ENCODE data around the gene CSNK1E. TPM values are rescaled to one million over a fixed set of nuclear protein-coding genes. Genes with fewer than 3 reads are reported as not detected.

Gene CSNK1E
- total RNA-seq, 2 experiments from 2014 or later, result 104 to 105 TPM

DNA sequence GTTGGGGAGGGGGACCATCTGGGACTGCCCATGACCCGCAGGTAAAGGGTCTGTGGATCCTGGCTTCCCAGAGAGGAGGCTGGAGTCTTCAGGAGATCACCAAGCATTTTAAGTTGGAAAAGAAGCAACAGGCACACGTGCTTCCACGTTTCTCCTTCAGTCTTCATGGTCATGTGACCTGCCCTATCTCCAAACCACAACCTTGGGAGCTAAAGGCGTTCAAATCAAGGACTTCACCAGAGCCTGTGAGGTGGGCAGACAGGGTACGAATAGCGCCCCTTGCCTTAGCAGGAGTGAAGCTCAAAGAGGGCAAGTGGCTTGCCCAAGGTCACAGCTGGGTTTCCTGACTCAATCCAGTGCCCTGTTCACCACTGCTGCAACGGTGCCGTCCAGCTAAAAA, 51.1 kb downstream of the CSNK1E start:
- POLR2A ChIA-PET, result interaction anchor here (1.1 kb wide), 1 partner anchor 304 kb away, joined by 3 read pairs; no protein-coding TSS in a partner anchor
- Mint-ChIP-seq H3K4me1 (ENCODE audit: low read depth) (peaks cover 61% of the 10 kb centered on the region), H3K9me3 (no peaks in the 10 kb centered on the region), H3K4me3 (no peak overlapping the region), H3K27ac (peak overlapping the region; percentile 40), H3K27me3 (no peaks in the 10 kb centered on the region), H3K36me3 (no peaks in the 10 kb centered on the region)
- DNase-seq, result no peak
- CTCF ChIA-PET, result interaction anchor here (0.6 to 1.0 kb wide), 3 partner anchors 52 to 214 kb away, joined by 3 read pairs; partner anchors contain the start of gene CSNK1E
- intact Hi-C loops (cut with micrococcal nuclease), result no loop called here

DNA sequence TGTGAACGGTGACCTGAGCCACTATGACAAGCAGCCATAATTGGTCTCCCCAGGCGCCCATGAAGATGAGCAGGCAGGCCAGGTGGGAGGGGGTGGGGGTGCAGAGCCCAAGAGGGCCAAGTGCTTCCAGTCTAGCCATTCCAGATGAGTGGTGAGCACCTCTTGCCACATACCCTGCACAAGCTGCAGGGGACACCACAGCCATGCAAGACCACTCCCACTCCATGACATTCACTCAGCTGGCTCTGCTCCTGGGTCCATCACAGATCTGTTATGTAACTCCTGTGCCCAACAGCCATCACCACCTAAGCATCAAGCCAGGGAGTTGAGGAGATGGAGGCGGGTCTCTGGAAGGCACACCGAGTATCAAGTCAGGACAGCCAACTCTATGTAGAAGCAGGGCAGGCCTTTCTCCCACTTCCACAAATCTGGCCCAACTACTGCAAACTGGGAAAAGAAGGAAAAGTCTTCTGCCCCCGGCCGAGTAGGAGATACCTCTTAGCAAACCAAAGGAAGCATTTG, 52.9 kb downstream of the CSNK1E start:
- DNase-seq, result no peak
- Mint-ChIP-seq H3K4me3 (no peak overlapping the region), H3K27ac (no peak overlapping the region), H3K9me3 (no peaks in the 10 kb centered on the region), H3K36me3 (no peaks in the 10 kb centered on the region), H3K4me1 (ENCODE audit: low read depth) (peaks cover 54% of the 10 kb centered on the region), H3K27me3 (no peaks in the 10 kb centered on the region)
- POLR2A ChIA-PET, result no interaction called here
- CTCF ChIA-PET, result no interaction called here
- intact Hi-C loops (cut with micrococcal nuclease), result no loop called here

DNA sequence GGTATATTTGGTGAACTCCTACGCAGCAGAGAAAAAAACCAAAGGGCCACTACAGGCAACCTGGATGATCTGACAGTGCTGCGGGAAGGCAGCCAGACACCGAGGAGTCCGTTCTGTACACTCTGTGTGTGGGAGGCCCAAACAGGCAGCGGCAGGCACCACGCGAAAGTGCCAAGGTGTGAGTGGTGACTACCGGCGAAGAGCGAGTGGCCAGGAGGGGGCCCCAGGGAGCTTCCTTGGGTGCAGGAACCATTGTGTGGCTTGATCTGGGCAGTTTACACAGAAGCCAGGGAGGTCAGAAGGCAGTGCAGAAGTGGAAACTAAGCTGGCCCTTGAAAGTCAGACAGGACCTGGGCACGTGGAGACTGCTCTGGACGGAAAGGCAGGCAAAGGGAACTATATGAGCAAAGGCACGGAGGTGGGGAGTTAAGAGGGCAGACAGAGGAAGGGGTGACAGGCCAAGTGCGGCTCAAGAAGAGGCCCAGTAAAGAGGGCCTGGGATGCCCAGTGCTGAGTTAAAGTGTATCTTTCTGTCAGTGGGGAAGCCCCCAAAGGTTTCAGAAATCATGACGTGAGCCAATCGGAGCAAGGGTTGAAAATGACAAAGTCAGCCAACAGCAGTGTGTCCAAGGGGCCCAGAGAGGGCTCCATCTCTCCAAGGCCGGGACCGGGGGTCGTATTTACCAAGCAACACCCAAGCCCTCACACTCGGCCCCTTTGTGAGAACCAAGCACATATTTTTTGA, 55.0 kb downstream of the CSNK1E start:
- CTCF ChIA-PET, result interaction anchor here (0.7 to 2.3 kb wide), 6 partner anchors 9 to 210 kb away, joined by 3 to 9 read pairs (median 3); no protein-coding TSS in a partner anchor
- no peak overlapping the region for H3K4me3 Mint-ChIP-seq
- H3K27me3 Mint-ChIP-seq, result no peaks in the 10 kb centered on the region
- DNase-seq, result peak; percentile 71
- POLR2A ChIA-PET, result no interaction called here
- H3K4me1 Mint-ChIP-seq (ENCODE audit: low read depth), result peaks cover 42% of the 10 kb centered on the region
- H3K27ac Mint-ChIP-seq, result peak overlapping the region; percentile 58
- intact Hi-C loops (cut with micrococcal nuclease), result loop anchor here (1.0 kb wide), 1 partner anchor 91 kb away; no protein-coding TSS in a partner anchor
- no peaks in the 10 kb centered on the region for H3K36me3 Mint-ChIP-seq
- no peaks in the 10 kb centered on the region for H3K9me3 Mint-ChIP-seq

DNA sequence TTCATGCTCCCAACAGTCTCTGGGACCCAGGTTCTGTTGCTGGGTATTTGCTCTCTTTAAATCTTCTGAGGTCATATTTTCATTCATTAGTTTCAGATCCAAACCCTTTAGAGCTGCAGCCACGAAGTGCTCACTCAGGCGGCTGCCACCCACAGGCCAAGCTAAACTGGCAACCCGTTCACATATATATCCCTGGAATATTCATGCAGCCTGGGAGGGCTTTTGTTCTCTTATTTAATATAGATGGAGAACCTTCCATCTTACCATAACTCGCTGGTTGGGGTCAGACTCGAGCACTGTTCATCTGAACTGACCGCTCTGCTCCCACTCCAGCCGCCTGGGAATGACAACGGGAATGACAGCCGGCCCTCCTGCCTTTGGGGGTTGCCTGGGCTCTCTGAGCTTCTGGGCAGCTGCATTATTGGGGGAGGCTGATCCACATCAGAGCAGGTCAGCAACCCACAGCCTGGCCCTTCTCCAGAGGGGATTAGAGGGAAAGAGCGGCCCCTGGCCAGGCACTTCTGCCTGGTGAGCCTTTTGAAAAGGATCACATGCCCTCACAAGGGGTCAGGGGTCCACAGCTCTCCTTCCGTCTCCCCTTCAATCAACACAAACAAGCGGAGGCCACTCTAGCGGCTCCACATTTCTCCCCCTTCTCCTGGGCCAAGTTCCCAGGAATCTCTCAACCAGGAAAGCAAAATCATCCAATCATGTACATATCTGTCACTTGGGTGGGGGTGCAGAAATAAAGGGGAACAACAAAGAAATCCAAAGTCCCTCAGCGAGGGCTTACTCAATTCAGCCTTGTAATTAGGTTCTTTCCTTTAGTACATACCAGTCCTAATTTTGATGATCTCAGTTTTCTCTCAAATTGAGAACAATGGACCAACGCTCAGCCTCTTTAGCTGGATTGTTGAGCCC, 56.2 kb downstream of the CSNK1E start:
- Mint-ChIP-seq H3K36me3 (no peaks in the 10 kb centered on the region), H3K27me3 (no peaks in the 10 kb centered on the region), H3K4me3 (no peak overlapping the region), H3K4me1 (ENCODE audit: low read depth) (peaks cover 32% of the 10 kb centered on the region), H3K27ac (no peak overlapping the region), H3K9me3 (no peaks in the 10 kb centered on the region)
- DNase-seq, result no peak
- POLR2A ChIA-PET, result no interaction called here
- intact Hi-C loops (cut with micrococcal nuclease), result no loop called here
- CTCF ChIA-PET, result interaction anchor here (0.7 to 2.3 kb wide), 6 partner anchors 9 to 310 kb away, joined by 3 to 9 read pairs (median 4); no protein-coding TSS in a partner anchor

DNA sequence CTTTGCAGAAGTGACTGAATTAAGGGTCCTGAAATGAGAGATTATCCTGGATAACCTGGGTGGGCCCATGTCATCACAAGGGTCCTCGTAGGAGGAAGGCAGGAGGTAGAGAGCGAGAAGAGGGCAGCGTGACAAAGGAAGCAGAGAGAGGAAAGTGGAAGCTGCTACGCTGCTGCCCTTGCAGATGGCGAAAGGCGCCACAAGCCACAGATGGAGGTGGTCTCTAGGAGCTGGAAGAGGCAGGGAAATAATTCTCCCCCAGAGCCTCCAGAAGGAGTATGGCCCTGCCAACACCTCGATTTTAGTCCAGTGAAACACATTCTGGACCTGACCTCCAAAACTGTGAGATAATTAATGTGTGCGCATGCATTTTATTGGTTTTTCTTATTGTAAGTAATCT, 57.9 kb downstream of the CSNK1E start:
- CTCF ChIA-PET, result interaction anchor here (0.7 to 2.1 kb wide), 2 partner anchors 10 to 93 kb away, joined by 3 to 5 read pairs; no protein-coding TSS in a partner anchor
- DNase-seq, result no peak
- POLR2A ChIA-PET, result no interaction called here
- H3K4me3 Mint-ChIP-seq, result no peak overlapping the region
- H3K36me3 Mint-ChIP-seq, result no peaks in the 10 kb centered on the region
- intact Hi-C loops (cut with micrococcal nuclease), result no loop called here
- no peaks in the 10 kb centered on the region for H3K27me3 Mint-ChIP-seq
- H3K27ac Mint-ChIP-seq, result no peak overlapping the region
- H3K9me3 Mint-ChIP-seq, result no peaks in the 10 kb centered on the region
- peaks cover 27% of the 10 kb centered on the region for H3K4me1 Mint-ChIP-seq (ENCODE audit: low read depth)

DNA sequence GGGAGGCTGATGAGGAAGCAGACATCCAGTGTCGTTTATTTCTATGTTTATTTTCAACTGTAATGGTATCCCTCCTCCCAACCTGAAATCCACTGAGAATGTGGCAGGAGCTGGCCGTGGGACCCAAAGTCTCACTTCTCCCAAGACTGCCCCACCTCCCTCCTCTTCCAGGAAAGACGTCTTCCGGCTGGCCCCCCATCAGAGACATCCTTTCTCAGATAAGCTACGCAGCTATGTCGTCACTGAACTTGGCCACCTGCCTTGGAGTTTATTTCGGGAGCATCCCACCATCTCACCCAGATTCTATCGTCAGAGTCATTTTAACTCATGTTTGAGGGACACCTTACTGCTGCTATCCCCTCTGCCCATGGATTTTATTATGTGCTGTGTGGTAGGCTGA, 58.3 kb downstream of the CSNK1E start:
- intact Hi-C loops (cut with micrococcal nuclease), result no loop called here
- no peaks in the 10 kb centered on the region for H3K27me3 Mint-ChIP-seq
- no peaks in the 10 kb centered on the region for H3K9me3 Mint-ChIP-seq
- no peak overlapping the region for H3K4me3 Mint-ChIP-seq
- POLR2A ChIA-PET, result no interaction called here
- no peaks in the 10 kb centered on the region for H3K36me3 Mint-ChIP-seq
- H3K4me1 Mint-ChIP-seq (ENCODE audit: low read depth), result peaks cover 27% of the 10 kb centered on the region
- CTCF ChIA-PET, result interaction anchor here (2.1 kb wide), 1 partner anchor 94 kb away, joined by 5 read pairs; no protein-coding TSS in a partner anchor
- H3K27ac Mint-ChIP-seq, result no peak overlapping the region
- no peak for DNase-seq

DNA sequence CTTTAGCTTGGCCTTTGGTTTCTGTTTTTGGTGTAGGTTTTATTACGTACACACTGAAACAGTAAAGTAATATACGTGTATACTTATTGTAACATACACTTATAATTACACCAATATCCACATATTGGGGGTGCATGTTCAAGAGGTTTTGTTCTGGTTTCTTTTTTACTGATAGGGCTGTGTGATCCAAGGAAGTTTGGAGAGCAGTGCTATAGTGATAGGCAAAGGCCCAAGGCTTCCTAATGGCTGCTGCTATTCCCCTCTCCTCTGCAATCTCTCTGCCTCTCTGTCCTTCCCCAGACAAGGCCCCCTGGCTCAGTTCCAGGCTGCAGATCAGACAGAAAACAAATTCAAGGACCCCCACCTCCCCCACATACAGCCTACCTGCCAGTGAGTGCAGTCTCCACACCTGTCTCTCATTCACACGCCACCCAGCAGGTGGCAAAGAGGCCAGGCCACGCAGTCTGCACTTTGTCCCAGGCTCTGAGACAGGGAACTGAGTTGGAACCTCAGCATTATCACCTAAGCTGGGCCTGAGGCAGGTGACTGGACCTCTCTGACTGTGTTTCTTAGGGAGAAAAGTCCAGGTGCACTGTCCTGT, 59.5 kb downstream of the CSNK1E start:
- H3K36me3 Mint-ChIP-seq, result no peaks in the 10 kb centered on the region

DNA sequence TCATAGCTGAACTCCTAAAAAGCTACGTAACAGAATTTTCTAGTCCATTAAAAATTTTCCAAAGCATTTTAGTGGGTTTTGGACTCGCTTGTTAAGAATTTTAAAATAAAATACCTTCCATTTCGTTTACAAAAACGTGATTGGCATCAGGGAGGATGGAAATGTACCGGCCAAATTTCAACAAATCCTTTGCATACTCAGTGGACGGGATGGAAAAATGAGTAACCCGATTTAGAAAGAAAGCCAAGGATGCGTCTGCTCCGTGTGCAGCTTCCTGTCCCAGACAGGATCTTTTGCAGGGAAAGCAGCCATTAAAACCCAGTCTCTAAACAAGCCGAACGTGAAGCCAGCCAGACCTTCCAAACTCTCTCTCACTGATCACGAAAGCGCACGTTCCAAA, 60.1 kb downstream of the CSNK1E start:
- Mint-ChIP-seq H3K4me3 (no peak overlapping the region), H3K27ac (no peak overlapping the region), H3K36me3 (no peaks in the 10 kb centered on the region), H3K4me1 (ENCODE audit: low read depth) (peaks cover 17% of the 10 kb centered on the region), H3K27me3 (no peaks in the 10 kb centered on the region), H3K9me3 (no peaks in the 10 kb centered on the region)
- intact Hi-C loops (cut with micrococcal nuclease), result no loop called here
- CTCF ChIA-PET, result interaction anchor here (0.7 kb wide), 1 partner anchor 1012 kb away, joined by 4 read pairs; no protein-coding TSS in a partner anchor
- DNase-seq, result no peak
- POLR2A ChIA-PET, result no interaction called here

More for the DNA sequence above, 59.5 kb downstream of the CSNK1E start:
- no peak overlapping the region for H3K27ac Mint-ChIP-seq
- no peak overlapping the region for H3K4me3 Mint-ChIP-seq
- CTCF ChIA-PET, result no interaction called here
- no peaks in the 10 kb centered on the region for H3K27me3 Mint-ChIP-seq
- POLR2A ChIA-PET, result interaction anchor here (0.6 kb wide), 1 partner anchor 23 kb away, joined by 5 read pairs; no protein-coding TSS in a partner anchor
- H3K4me1 Mint-ChIP-seq (ENCODE audit: low read depth), result peaks cover 22% of the 10 kb centered on the region
- intact Hi-C loops (cut with micrococcal nuclease), result no loop called here
- no peaks in the 10 kb centered on the region for H3K9me3 Mint-ChIP-seq
- DNase-seq, result no peak

DNA sequence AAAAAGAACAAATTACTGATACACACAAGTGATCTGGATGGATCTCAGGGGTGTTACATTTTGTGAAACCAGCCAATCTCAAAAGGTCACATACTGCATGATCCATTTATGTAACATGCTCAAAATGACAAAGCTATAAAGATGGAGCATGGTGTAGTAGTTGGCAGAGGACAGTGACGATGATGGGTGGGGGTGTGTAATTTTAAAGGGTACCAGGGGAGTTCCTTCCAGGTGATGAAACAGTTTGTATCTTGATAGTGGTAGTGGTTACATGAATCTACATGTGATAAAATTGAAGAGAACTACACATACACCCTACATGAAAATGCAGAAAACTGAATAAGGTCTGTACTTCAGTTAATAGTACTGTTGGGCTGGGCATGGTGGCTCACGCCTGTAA, 61.5 kb downstream of the CSNK1E start:
- POLR2A ChIA-PET, result interaction anchor here (0.6 kb wide), 1 partner anchor 10 kb away, joined by 3 read pairs; no protein-coding TSS in a partner anchor
- Mint-ChIP-seq H3K4me1 (ENCODE audit: low read depth) (peaks cover 6% of the 10 kb centered on the region), H3K27me3 (no peaks in the 10 kb centered on the region), H3K36me3 (peaks cover under 1% of the 10 kb centered on the region), H3K27ac (no peak overlapping the region), H3K9me3 (no peaks in the 10 kb centered on the region), H3K4me3 (no peak overlapping the region)
- intact Hi-C loops (cut with micrococcal nuclease), result no loop called here
- CTCF ChIA-PET, result no interaction called here
- DNase-seq, result no peak

DNA sequence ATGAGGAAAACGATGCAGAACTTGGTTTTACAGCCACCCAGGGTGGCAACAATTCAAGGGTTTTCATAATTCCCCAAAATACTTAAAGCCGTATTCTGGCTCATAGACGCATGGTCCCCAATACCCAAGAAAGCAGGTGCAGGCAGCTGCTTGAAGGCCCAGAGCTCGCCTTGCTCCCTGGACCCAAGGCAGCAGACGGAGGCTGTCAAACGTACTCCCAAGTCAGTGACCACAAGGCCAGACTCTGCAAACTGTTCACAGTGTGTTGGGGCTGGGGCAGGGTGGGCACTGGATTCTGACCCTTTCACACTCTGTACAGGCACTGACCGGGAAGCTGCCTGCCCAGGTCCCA, 65.9 kb downstream of the CSNK1E start:
- no peak for DNase-seq
- Mint-ChIP-seq H3K4me1 (ENCODE audit: low read depth) (no peaks in the 10 kb centered on the region), H3K27me3 (no peaks in the 10 kb centered on the region), H3K27ac (no peak overlapping the region), H3K4me3 (no peak overlapping the region), H3K36me3 (peaks cover 15% of the 10 kb centered on the region), H3K9me3 (no peaks in the 10 kb centered on the region)
- intact Hi-C loops (cut with micrococcal nuclease), result no loop called here
- ChIA-PET POLR2A (no interaction called here), CTCF (no interaction called here)

DNA sequence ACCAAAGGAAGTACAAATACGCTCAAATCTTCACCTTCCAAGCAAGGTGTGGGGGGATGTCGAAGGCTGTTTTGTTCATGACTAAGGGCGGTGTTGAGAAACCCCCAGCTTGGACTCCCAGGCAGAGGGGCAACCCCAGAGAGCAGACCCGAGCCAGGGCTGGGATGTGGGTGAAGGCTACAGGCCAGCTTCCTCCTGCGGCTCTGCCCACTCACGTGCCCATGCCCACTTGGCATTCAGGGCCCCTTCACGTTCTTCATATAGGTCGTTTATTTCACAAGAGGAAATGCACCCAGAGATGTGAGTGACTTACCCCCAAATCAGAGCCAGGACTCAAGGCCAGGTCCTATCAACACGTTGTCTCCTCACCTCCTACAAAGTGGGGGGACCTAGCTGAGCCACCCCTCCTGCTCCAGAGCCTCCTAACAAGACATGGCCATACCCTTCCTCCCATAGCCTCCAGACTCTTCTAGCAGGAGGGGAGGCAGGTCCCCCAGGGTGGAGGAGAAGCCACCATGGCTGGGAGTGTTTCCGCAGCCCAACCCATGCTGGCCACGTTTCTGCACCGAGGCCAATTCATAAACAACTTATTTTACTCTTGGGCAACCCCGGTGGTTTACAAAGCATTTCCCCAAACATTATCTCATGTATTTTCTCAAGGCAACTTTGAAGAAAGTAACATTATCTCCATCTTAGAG, 66.4 kb downstream of the CSNK1E start:
- H3K4me3 Mint-ChIP-seq, result no peak overlapping the region
- intact Hi-C loops (cut with micrococcal nuclease), result no loop called here
- peaks cover 15% of the 10 kb centered on the region for H3K36me3 Mint-ChIP-seq
- H3K9me3 Mint-ChIP-seq, result no peaks in the 10 kb centered on the region
- H3K27ac Mint-ChIP-seq, result no peak overlapping the region
- DNase-seq, result no peak
- CTCF ChIA-PET, result no interaction called here
- POLR2A ChIA-PET, result no interaction called here
- no peaks in the 10 kb centered on the region for H3K27me3 Mint-ChIP-seq
- no peaks in the 10 kb centered on the region for H3K4me1 Mint-ChIP-seq (ENCODE audit: low read depth)

Measured in activated CD4-positive, alpha-beta memory T cell treated with anti-CD3 and anti-CD28 coated beads for 36 hours (primary cell).